Inferior parietal cortex (tissue), 1 donor: ENCODE measurements around the gene SSH2.

Experiments used
- DNase-seq: peaks from one replicate; pipeline ENCODE4 v3.0.0-alpha.2; 2016; ENCODE audit errors: extremely low spot score

Gene SSH2

GRCh38 chr17:29576214-29577000 lies 353.6 kb downstream of the SSH2 start:
- DNase-seq: no peak
